Measurements from ENCODE around the gene EEPD1. TPM values are rescaled to one million over a fixed set of nuclear protein-coding genes. Genes with fewer than 3 reads are reported as not detected.
A peak's percentile ranks its signal among the peaks of the same experiment; 100 is the strongest.

The EEPD1 gene
- total RNA-seq, 1 donor from 2014 or later, result 7.1 TPM

DNA sequence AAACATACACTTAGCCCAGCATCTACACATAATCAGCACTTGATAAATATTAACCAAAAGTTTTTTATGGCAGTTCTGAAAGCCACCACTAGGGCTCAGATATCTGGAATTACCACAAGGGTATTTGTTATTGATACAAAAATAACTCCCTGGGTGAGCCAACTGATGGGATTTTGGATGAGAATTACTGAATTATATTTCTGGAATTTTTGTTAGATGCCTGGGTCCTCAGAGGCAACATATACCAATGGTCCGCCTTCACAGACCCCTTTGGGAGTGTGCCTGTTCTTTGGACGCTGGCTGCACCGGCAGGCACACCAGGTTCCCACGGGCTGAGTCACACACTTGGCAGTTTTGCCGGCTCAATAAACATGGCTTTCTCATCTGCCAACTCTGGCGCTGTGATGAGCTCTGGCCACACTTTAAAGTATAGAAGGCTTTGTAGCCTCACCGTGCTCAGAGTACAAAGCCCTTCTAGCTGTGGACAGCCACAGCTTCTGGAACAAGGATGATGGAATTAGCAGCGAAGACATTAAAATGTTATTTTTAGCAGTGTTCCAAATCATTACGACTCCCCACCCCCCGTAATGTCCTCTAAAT lies 24.5 kb upstream of the EEPD1 start:
- TF ChIP-seq, protein P1, sequence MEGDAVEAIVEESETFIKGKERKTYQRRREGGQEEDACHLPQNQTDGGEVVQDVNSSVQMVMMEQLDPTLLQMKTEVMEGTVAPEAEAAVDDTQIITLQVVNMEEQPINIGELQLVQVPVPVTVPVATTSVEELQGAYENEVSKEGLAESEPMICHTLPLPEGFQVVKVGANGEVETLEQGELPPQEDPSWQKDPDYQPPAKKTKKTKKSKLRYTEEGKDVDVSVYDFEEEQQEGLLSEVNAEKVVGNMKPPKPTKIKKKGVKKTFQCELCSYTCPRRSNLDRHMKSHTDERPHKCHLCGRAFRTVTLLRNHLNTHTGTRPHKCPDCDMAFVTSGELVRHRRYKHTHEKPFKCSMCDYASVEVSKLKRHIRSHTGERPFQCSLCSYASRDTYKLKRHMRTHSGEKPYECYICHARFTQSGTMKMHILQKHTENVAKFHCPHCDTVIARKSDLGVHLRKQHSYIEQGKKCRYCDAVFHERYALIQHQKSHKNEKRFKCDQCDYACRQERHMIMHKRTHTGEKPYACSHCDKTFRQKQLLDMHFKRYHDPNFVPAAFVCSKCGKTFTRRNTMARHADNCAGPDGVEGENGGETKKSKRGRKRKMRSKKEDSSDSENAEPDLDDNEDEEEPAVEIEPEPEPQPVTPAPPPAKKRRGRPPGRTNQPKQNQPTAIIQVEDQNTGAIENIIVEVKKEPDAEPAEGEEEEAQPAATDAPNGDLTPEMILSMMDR (IDR thresholded peaks at IDR 0.05; ENCODE audit: borderline replicate concordance), result peak; percentile 78
- peak overlapping the region; percentile 86 for H3K27ac ChIP-seq (replicated peaks)
- intact Hi-C loops (cut with micrococcal nuclease), result no loop called here
- H3K36me3 ChIP-seq, result no peaks in the 10 kb centered on the region
- H3K4me3 ChIP-seq, result peak overlapping the region; percentile 10
- DNase-seq, result peak; percentile 80
- peaks cover 6% of the 10 kb centered on the region for H3K9me3 ChIP-seq (replicated peaks)
- H3K4me1 ChIP-seq, result peaks cover 51% of the 10 kb centered on the region
- no peaks in the 10 kb centered on the region for H3K27me3 ChIP-seq (ENCODE audit: low read depth)

DNA sequence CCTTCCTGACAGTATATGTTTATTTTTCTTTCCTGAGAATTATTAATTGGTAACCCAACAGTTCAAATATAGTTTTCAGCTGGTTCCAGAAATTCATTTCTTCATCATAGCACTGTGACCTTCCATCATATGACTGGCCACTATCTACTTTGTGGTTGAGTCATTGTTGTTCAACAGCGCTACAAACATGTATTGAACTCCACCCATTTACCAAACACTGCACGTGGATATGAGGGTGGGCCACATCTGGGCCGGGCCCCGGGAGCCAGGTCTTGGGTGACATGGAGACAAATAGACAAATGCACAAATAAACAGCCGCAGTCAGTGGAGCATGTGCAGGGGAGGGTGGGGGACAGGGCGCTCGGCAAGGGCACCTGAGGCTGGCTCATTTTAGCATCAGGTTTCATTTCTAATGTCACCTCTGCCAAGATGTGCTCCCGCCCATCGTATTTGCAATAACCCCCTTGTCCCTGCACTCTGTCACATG lies 24.0 kb upstream of the EEPD1 start:
- Histone ChIP-seq H3K27me3 (ENCODE audit: low read depth) (no peaks in the 10 kb centered on the region), H3K9me3 (replicated peaks) (peaks cover 6% of the 10 kb centered on the region), H3K4me1 (peaks cover 51% of the 10 kb centered on the region), H3K36me3 (no peaks in the 10 kb centered on the region), H3K27ac (replicated peaks) (peak overlapping the region; percentile 86), H3K4me3 (peak overlapping the region; percentile 10)
- intact Hi-C loops (cut with micrococcal nuclease), result no loop called here
- TF ChIP-seq, protein P1 (IDR thresholded peaks at IDR 0.05; ENCODE audit: borderline replicate concordance), result no peak
- DNase-seq, result no peak

DNA sequence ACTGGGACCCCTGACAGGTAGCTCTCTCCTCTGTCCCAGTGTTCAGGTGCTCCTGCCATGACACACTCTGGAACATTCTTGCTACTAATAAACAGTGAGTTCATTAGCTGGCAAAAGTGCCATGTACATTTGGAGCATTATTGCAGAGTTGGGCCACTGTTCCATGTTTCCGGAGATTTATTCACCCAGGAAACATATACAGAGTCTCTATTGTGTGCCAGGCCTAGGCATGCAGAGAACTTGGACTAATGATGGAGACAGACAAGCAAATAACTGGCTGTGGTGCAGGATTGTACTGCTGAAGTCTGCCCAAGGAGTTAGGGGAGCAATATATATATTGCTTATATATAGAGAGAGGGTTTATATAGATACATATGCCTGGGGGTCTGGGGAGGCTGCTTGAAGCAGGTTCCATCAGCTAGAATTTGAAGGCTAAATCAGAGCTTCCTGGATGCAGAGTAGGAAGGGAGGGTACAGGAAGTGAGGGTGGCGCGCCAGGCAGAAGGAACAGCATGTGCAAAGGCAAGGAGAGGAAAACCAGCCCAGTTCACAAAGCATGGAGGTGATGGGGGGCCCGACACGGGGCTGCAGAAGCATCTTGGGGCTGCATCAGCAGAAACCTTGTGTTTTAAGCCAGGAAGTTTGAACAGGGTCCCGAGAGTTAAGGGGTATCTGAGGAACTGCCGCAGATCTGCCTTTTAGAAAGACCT lies 22.7 kb upstream of the EEPD1 start:
- Histone ChIP-seq H3K4me3 (no peak overlapping the region), H3K9me3 (replicated peaks) (no peaks in the 10 kb centered on the region), H3K27me3 (ENCODE audit: low read depth) (no peaks in the 10 kb centered on the region), H3K4me1 (peaks cover 51% of the 10 kb centered on the region), H3K36me3 (no peaks in the 10 kb centered on the region), H3K27ac (replicated peaks) (peak overlapping the region; percentile 86)
- intact Hi-C loops (cut with micrococcal nuclease), result no loop called here
- TF ChIP-seq, protein P1 (IDR thresholded peaks at IDR 0.05; ENCODE audit: borderline replicate concordance), result no peak
- no peak for DNase-seq

DNA sequence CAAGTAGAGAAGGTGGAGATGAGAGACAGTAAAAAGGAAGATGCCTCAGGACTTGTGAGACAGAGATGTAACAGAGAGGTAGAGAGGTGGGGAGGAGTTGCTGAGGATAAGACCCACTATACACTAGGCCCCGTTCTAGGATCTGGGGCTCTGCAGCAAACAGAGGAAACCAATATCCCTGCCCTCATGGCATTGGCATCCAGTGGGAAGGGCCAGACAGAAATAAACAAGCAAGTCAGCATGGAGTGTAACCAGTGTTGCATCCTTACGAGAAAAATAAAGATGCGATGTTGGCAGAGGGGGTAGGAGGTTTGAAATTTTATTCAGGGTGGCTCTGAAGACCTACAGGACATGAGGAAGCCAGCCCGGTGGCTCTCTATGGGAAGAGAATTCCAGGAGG lies 22.0 kb upstream of the EEPD1 start:
- no peaks in the 10 kb centered on the region for H3K27me3 ChIP-seq (ENCODE audit: low read depth)
- TF ChIP-seq, protein P1 (IDR thresholded peaks at IDR 0.05; ENCODE audit: borderline replicate concordance), result no peak
- no peak overlapping the region for H3K4me3 ChIP-seq
- peaks cover 51% of the 10 kb centered on the region for H3K4me1 ChIP-seq
- intact Hi-C loops (cut with micrococcal nuclease), result no loop called here
- DNase-seq, result no peak
- H3K36me3 ChIP-seq, result no peaks in the 10 kb centered on the region
- H3K27ac ChIP-seq (replicated peaks), result peak overlapping the region; percentile 86
- H3K9me3 ChIP-seq (replicated peaks), result no peaks in the 10 kb centered on the region

DNA sequence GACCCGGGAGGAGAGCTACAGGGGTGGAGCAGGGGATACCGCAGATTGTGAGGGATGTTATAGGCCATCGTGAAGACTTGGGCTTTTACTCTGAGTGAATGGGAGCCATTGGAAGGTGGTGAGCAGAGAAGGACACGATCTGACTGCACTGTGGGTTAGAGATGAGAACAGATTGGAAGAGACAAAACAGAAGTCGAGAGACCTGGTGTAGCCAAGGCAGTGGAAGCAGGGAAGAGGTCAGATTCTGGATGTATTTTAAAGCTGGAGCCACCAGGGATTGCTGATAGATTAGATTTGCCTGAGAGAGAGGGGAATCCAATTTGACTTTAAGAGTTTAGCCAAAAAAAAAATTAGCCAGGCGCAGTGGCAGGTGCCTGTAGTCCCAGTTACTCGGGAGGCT lies 21.6 kb upstream of the EEPD1 start:
- H3K27ac ChIP-seq (replicated peaks), result peak overlapping the region; percentile 86
- TF ChIP-seq, protein P1 (IDR thresholded peaks at IDR 0.05; ENCODE audit: borderline replicate concordance), result no peak
- no peaks in the 10 kb centered on the region for H3K9me3 ChIP-seq (replicated peaks)
- intact Hi-C loops (cut with micrococcal nuclease), result no loop called here
- H3K4me1 ChIP-seq, result peaks cover 51% of the 10 kb centered on the region
- H3K4me3 ChIP-seq, result no peak overlapping the region
- H3K27me3 ChIP-seq (ENCODE audit: low read depth), result no peaks in the 10 kb centered on the region
- DNase-seq, result no peak
- no peaks in the 10 kb centered on the region for H3K36me3 ChIP-seq
